Measurements from ENCODE around the gene TEX54. TPM values are rescaled to one million over a fixed set of nuclear protein-coding genes. Genes with fewer than 3 reads are reported as not detected.
"Not testable (repeated sequence)": the region's sequence is repeated elsewhere in the genome, so short reads cannot be mapped to it uniquely, and the experiment has no call there.

Gene TEX54
- polyA plus RNA-seq, 2 of the 4 experiments (the other 2 are of a cell fraction) = not detected

DNA sequence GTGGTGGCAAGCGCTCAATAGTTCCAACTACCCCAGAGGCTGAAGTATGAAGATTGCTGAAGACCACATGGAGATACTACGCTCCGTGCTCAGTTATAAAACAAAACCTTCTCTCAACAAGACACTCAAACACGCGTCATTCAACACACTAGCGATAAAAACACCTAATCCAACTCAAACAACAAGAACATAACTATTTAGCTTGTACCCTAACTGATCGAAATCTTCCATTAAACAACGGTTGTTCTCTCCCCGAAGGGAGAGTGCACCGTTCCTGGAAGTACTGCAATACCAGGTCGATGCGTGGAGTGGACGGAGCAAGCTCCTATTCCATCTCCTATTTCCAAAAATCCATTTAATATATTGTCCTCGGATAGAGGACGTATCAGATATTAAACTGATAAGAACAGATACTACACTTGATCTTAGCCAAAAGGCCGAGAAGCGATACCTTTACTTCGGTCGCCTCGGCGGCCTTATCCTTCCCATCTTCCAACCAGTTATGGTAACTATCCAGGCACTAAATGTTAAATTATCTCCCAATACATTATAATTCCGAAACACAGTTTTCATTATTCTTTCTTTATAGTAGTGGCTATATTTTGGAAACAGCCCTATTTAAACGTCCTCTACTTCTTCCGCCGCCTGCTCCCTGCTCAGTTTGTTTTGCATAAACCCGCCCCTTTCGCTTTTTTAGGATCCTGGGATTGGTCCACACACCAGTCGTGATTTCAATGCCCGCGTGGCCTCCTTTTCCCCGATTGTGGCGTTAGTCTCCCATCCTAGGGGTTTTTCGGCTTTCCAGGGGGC lies 8.9 kb upstream of the TEX54 start (continued):
- peak; percentile 98 for TF ChIP-seq HOXB5 (CRISPR knock-in tag; IDR thresholded peaks at IDR 0.05)
- TF ChIP-seq POLR2A (IDR thresholded peaks at IDR 0.05; ENCODE audit: low read length) = peak; percentile 95
- peak; percentile 100 for TF ChIP-seq HMGXB4 (CRISPR knock-in tag; IDR thresholded peaks at IDR 0.05; ENCODE audit: borderline replicate concordance)
- no peak for TF ChIP-seq BHLHE40 (IDR thresholded peaks at IDR 0.05; ENCODE audit: low read depth, low read length)
- no peak for TF ChIP-seq FOSL2 (IDR thresholded peaks at IDR 0.05)
- peak; percentile 92 for TF ChIP-seq FOSL2 (CRISPR knock-in tag; IDR thresholded peaks at IDR 0.05)
- TF ChIP-seq ESRRA (IDR thresholded peaks at IDR 0.05; ENCODE audit: borderline replicate concordance, low read length) = no peak
- peak; percentile 100 for TF ChIP-seq HOXA7 (CRISPR knock-in tag; IDR thresholded peaks at IDR 0.05)
- TF ChIP-seq NR3C1 (IDR thresholded peaks at IDR 0.05) = no peak
- TF ChIP-seq POLR2AphosphoS2 (conservative IDR thresholded peaks at IDR 0.05; ENCODE audit: low read length) = peak; percentile 97
- TF ChIP-seq GATA3 (IDR thresholded peaks at IDR 0.05; ENCODE audit: borderline replicate concordance) = peak; percentile 95
- no peak for TF ChIP-seq ZFP36 (IDR thresholded peaks at IDR 0.05; ENCODE audit: borderline replicate concordance, partially characterized antibody)
- TF ChIP-seq, protein P1, sequence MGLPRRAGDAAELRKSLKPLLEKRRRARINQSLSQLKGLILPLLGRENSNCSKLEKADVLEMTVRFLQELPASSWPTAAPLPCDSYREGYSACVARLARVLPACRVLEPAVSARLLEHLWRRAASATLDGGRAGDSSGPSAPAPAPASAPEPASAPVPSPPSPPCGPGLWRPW (IDR thresholded peaks at IDR 0.05) = no peak
- no peak for TF ChIP-seq MAFK (IDR thresholded peaks at IDR 0.05; ENCODE audit: partially characterized antibody)
- no peak for TF ChIP-seq CHD4 (IDR thresholded peaks at IDR 0.05; ENCODE audit: borderline replicate concordance)
- TF ChIP-seq CHD2 (IDR thresholded peaks at IDR 0.05; ENCODE audit: low read length, partially characterized antibody) = peak; percentile 56

- not testable (repeated sequence) for FAIRE-seq, H3K9me3 ChIP-seq
- DNase-seq (ENCODE audit: low read depth in 1 of 2, low spot score in 1 of 2) (peak; percentile 46 to 79), ATAC-seq (peak; percentile 17 to 46; a peak in 5 of 6 replicates)
- ChIA-PET CTCF (interaction anchor here (1.1 to 1.3 kb wide), 4 partner anchors 31 to 248 kb away, joined by 3 to 4 read pairs (median 4); no protein-coding TSS in a partner anchor), POLR2A (interaction anchor here (0.6 to 3.4 kb wide), 42 partner anchors 9 to 1098 kb away, joined by 3 to 159 read pairs (median 5); partner anchors contain the start of genes B3GAT3, C11orf98, CSKMT and EEF1G)
- Histone ChIP-seq H3K4me1 (peaks cover 16% of the 10 kb centered on the region), H3K4me3 (peak overlapping the region; percentile 89), H3K4me2 (peak overlapping the region; percentile 70), H3K27ac (peak overlapping the region; percentile 94 to 99)
- TF ChIP-seq SMC3 (IDR thresholded peaks at IDR 0.05) (peak; percentile 5; the same call in 1 of the 3 replicates), PHF8 (IDR thresholded peaks at IDR 0.05; ENCODE audit: borderline replicate concordance, low read depth) (peak; percentile 28; the same call in 1 of the 2 replicates), CEBPB (IDR thresholded peaks at IDR 0.05) (0 out of 4 replicates have a peak, but pooled peaks of 1 of the 2 experiments have one; percentile 41), POLR2A (IDR thresholded peaks at IDR 0.05; ENCODE audit: low read length) (peak; percentile 69)
- WGBS (ENCODE audit: missing lambda C conversion rate) = 1% methylated on average over 40 of the region's 41 CpGs
These were observed 8.2 kb upstream of the TEX54 start for GRCh38 chr11:62840721-62841360.

DNA sequence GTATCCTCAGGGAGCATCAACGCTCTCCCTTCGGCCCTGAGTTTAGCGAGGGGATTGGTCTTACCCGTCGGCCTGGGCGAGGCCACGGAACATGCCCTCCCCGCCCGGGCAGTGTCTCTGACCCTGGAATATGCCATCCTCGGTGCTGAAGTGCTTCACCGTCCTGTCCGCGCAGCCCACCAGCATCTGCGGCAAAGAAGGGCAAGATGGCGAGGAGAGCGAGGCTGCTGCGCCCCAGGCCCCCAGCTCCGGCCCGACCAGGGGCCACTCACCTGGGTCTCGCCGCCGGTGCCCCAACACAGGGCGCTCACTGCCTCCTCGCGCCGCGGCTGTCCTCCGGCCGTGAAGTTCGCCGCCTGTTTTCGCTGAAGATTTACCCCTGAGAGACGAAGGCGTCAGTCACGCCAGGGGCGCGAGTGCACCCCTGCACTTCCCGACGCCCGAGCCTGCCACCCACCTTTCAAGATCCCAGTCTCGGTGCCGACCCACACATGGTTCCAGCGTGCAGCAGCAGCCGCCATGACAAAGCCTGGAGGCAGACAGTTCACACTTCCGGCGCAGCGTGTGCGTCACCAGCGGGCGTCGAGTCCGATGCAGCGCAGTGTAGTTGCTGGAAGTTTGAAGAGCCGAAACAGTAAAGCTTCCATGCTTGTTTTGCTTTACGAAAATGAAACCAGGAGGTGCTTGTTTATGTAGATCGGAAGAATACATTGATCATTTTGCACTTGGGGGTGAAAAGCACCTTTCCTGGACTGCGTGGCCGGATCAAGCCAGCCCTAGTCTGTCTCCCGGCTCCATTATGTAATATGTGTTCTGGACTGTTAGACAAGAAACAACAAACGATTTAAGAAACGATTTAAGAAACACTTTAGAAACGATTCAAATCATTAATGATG lies 6.7 kb upstream of the TEX54 start, which contains the start of gene WDR74:
WDR74 (minus strand) TSS at position 541 of the 896 bp plus-strand sequence; CDS start at position 521, 20 bp downstream.
- POLR2A ChIA-PET = interaction anchor here (0.6 to 3.4 kb wide), 13 partner anchors 7 to 1432 kb away, joined by 3 to 159 read pairs (median 20); partner anchors contain the start of genes HNRNPUL2, SLC3A2, STX5 and TEX54
- H3K27ac ChIP-seq = peak within 1 kb of the TSS; percentile 94 to 99
- peaks cover 16% of the 10 kb centered on the region for H3K4me1 ChIP-seq
- H3K4me3 ChIP-seq = peak within 1 kb of the TSS; percentile 89
- under 1% methylated on average over 32 of the region's 62 CpGs for WGBS (ENCODE audit: missing lambda C conversion rate)
- FAIRE-seq = no peak
- CTCF ChIA-PET = interaction anchor here (0.9 kb wide), 1 partner anchor 53 kb away, joined by 7 read pairs; no protein-coding TSS in a partner anchor
- no peaks in the 10 kb centered on the region for H3K9me3 ChIP-seq
- peak within 1 kb of the TSS; percentile 70 for H3K4me2 ChIP-seq
- peak; percentile 84 to 94 for DNase-seq (ENCODE audit: low read depth in 1 of 2, low spot score in 1 of 2)
- peak; percentile 66 to 67 for ATAC-seq
- TF ChIP-seq HDAC2 (IDR thresholded peaks at IDR 0.05) = peak; percentile 92
- TF ChIP-seq PHF8 (IDR thresholded peaks at IDR 0.05; ENCODE audit: borderline replicate concordance, low read depth) = peak; percentile 69; the same call in 1 of the 2 replicates
- TF ChIP-seq, protein P2, sequence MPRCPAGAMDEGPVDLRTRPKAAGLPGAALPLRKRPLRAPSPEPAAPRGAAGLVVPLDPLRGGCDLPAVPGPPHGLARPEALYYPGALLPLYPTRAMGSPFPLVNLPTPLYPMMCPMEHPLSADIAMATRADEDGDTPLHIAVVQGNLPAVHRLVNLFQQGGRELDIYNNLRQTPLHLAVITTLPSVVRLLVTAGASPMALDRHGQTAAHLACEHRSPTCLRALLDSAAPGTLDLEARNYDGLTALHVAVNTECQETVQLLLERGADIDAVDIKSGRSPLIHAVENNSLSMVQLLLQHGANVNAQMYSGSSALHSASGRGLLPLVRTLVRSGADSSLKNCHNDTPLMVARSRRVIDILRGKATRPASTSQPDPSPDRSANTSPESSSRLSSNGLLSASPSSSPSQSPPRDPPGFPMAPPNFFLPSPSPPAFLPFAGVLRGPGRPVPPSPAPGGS (IDR thresholded peaks at IDR 0.05) = peak; percentile 67; the same call in 2 of the 3 replicates
- TF ChIP-seq MYC (IDR thresholded peaks at IDR 0.05; ENCODE audit: borderline replicate concordance, low read length) = peak; percentile 98
- 0 out of 2 replicates have a peak, but pooled peaks have one; percentile 16 for TF ChIP-seq FOSB (CRISPR knock-in tag; IDR thresholded peaks at IDR 0.05)
- TF ChIP-seq FOSL2 (IDR thresholded peaks at IDR 0.05) = no peak
- TF ChIP-seq FOSL2 (CRISPR knock-in tag; IDR thresholded peaks at IDR 0.05) = peak; percentile 52
- TF ChIP-seq, protein P3, sequence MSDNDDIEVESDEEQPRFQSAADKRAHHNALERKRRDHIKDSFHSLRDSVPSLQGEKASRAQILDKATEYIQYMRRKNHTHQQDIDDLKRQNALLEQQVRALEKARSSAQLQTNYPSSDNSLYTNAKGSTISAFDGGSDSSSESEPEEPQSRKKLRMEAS (IDR thresholded peaks at IDR 0.05) = peak; percentile 99
- TF ChIP-seq CHD4 (IDR thresholded peaks at IDR 0.05; ENCODE audit: borderline replicate concordance) = no peak
- no peak for TF ChIP-seq NPAS2 (CRISPR knock-in tag; IDR thresholded peaks at IDR 0.05; ENCODE audit: borderline replicate concordance)
- TF ChIP-seq ESRRA (IDR thresholded peaks at IDR 0.05; ENCODE audit: borderline replicate concordance, low read length) = no peak
- peak; percentile 98 for TF ChIP-seq KDM5A (IDR thresholded peaks at IDR 0.05)
- no peak for TF ChIP-seq NR3C1 (IDR thresholded peaks at IDR 0.05)
- no peak for TF ChIP-seq HEYL (CRISPR knock-in tag; IDR thresholded peaks at IDR 0.05)
- TF ChIP-seq TFCP2L1 (CRISPR knock-in tag; IDR thresholded peaks at IDR 0.05) = peak; percentile 74; the same call in 1 of the 2 replicates
